ENCODE data around the gene SPRY4.
A peak's percentile ranks its signal among the peaks of the same experiment; 100 is the strongest.

The SPRY4 gene

DNA sequence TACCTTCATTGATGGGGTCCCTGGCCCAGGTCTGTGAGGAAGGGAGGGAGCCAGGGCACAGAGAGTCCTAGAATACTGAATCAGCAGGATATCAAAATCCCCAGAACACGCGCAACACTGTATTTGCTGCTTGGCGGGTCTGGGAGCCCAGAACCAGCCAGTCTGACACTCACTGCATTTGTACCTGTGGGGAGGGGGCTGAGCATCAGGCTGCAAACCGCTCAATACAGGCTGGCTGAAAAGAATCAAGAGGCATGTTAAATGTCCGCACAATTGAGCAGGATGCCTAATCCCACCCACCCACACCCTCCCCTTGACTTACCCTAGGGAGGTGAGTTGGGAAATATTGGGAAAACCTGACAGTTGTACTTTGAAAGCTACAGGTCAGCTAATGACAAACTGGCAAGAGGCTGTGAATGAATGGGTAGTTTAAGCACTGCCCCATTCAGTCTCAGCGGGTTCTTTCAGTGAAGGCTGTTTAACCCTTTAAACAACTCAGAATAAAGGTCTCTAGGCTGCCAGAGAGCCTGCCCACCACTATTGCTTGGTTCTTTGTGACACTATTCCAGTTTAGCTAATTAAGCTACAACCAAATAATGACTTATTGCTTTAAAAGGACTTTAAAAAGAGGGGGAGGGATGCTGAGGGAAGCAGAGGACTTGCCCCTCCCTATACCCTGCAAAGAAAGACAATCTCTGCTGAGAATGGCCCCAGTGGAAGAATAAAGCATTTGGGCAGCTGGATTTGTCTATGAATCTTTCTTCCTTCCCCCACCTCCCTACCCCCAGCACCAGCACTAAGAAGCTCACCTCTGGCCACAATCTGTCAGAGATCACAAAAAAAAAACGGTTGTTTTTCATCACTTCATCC lies 5.0 kb downstream of the SPRY4 start:
- Histone ChIP-seq H3K27me3 (ENCODE audit: control insufficient read depth, insufficient read depth, low read length) (peaks cover 5% of the 10 kb centered on the region), H3K36me3 (ENCODE audit: control insufficient read depth, insufficient read depth, low read length) (peaks cover 13% of the 10 kb centered on the region), H3K9me3 (ENCODE audit: control insufficient read depth, insufficient read depth, low read length) (no peaks in the 10 kb centered on the region), H3K4me3 (ENCODE audit: low read depth, low read length) (peak overlapping the region; percentile 49), H3K9ac (ENCODE audit: low read depth, low read length) (no peak overlapping the region), H3K4me1 (ENCODE audit: control insufficient read depth, insufficient read depth, low read length) (peaks cover 36% of the 10 kb centered on the region)

DNA sequence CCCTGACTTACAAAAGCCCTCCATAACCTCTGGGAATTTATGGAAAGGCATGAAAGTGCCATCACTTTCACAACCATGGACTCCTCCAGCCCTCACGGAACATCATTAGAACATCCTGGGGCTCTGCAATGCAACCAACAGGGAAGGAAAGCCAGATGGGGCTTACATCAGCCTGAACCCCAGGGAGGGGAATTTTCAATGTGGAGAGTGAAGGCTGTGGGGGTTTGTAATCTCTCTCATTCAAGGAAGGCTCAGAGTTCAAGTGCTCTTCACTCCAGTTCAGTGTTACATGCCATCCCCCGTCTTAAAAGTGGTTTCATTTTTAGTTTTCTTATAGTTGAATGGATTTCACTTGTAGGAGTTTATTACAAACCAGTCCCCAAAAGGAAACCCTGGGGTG lies 5.7 kb downstream of the SPRY4 start:
- H3K27me3 ChIP-seq (ENCODE audit: control insufficient read depth, insufficient read depth, low read length): peaks cover 5% of the 10 kb centered on the region
- H3K36me3 ChIP-seq (ENCODE audit: control insufficient read depth, insufficient read depth, low read length): peaks cover 16% of the 10 kb centered on the region
- H3K4me3 ChIP-seq (ENCODE audit: low read depth, low read length): peak overlapping the region; percentile 49
- peaks cover 36% of the 10 kb centered on the region for H3K4me1 ChIP-seq (ENCODE audit: control insufficient read depth, insufficient read depth, low read length)
- H3K9me3 ChIP-seq (ENCODE audit: control insufficient read depth, insufficient read depth, low read length): no peaks in the 10 kb centered on the region
- peak overlapping the region; percentile 49 for H3K9ac ChIP-seq (ENCODE audit: low read depth, low read length)

DNA sequence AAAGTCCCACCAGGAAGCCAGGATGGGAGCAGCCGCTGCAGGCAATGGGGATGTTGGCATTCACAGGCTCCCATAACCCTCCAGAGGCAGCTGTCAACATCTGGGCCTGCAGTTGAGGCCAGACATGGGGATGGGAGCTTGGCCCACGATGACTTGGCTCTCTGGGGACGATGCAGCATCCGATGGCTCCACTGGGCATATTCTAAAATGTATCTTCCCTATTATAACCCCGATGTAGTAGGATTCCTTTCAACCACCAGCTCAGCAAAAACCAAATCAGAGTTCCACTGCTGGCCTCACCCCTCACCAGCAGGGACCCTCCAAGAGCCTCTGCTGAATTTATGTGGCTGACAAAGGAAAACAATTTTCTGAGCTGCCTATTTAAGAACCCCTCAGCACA lies 7.1 kb downstream of the SPRY4 start:
- no peak overlapping the region for H3K4me3 ChIP-seq (ENCODE audit: low read depth, low read length)
- no peaks in the 10 kb centered on the region for H3K9me3 ChIP-seq (ENCODE audit: control insufficient read depth, insufficient read depth, low read length)
- H3K36me3 ChIP-seq (ENCODE audit: control insufficient read depth, insufficient read depth, low read length): peaks cover 21% of the 10 kb centered on the region
- H3K4me1 ChIP-seq (ENCODE audit: control insufficient read depth, insufficient read depth, low read length): peaks cover 34% of the 10 kb centered on the region
- H3K9ac ChIP-seq (ENCODE audit: low read depth, low read length): no peak overlapping the region
- H3K27me3 ChIP-seq (ENCODE audit: control insufficient read depth, insufficient read depth, low read length): no peaks in the 10 kb centered on the region

DNA sequence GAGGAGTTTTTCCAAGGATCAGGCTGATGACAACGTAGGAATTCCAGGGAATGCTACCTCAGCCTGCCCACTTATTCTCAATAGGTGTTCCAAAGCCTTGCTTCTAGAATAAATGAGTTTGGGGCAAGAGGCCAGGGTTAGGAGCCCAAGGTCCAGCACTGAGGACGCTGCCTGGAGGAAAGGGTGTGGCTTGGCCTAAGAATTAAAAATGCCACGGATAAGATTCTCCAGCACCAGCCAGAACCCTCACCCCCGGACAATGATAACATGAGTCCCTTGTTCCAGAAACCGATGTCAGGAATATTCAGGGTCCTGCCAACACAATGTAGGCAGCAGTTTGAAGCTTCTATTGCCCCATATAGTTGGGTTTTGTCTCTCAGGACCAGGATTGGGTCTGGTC lies 7.6 kb downstream of the SPRY4 start:
- Histone ChIP-seq H3K36me3 (ENCODE audit: control insufficient read depth, insufficient read depth, low read length) (peaks cover 26% of the 10 kb centered on the region), H3K9ac (ENCODE audit: low read depth, low read length) (no peak overlapping the region), H3K4me1 (ENCODE audit: control insufficient read depth, insufficient read depth, low read length) (peaks cover 34% of the 10 kb centered on the region), H3K4me3 (ENCODE audit: low read depth, low read length) (no peak overlapping the region), H3K27me3 (ENCODE audit: control insufficient read depth, insufficient read depth, low read length) (no peaks in the 10 kb centered on the region), H3K9me3 (ENCODE audit: control insufficient read depth, insufficient read depth, low read length) (no peaks in the 10 kb centered on the region)

DNA sequence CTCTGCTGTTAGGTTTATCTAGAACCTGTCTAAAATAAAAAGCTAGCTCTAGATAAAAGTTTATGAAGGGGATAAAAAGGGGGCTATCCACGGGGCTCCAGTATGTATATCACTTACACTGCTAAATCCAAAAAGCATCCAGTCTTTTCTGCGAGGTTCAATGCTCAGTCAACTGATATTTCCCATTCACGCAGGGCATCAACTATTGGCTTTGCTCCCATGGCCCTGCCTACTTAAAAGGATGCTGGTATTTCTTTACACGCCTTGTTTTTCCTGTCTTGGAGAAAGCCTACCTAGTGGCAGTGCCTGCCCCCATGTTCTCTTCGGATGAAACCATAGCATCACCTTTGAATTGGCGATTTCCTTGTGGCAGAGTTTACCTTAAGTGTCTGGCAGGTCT lies 8.1 kb downstream of the SPRY4 start:
- H3K27me3 ChIP-seq (ENCODE audit: control insufficient read depth, insufficient read depth, low read length): no peaks in the 10 kb centered on the region
- H3K4me1 ChIP-seq (ENCODE audit: control insufficient read depth, insufficient read depth, low read length): peaks cover 34% of the 10 kb centered on the region
- H3K36me3 ChIP-seq (ENCODE audit: control insufficient read depth, insufficient read depth, low read length): peaks cover 28% of the 10 kb centered on the region
- no peak overlapping the region for H3K9ac ChIP-seq (ENCODE audit: low read depth, low read length)
- no peak overlapping the region for H3K4me3 ChIP-seq (ENCODE audit: low read depth, low read length)
- H3K9me3 ChIP-seq (ENCODE audit: control insufficient read depth, insufficient read depth, low read length): no peaks in the 10 kb centered on the region

DNA sequence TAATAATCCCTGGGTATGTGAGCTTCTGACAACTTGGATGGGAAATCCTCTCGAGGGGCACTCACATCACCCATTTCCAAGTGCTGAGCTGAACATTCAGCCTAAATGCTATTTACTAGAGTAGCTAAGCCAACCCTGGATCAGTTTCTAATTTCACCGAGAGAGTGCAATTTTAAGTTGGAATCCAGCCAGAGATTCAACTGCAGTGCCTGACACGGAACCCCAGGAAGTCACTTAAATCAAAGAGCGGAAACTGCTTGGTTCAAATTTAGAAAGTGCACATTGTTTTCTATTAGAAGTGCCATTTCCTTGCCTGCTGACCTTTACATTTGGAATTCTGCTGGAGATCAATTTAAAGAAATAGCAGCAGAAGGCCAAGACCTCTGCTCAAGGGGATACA lies 8.8 kb downstream of the SPRY4 start:
- Histone ChIP-seq H3K4me1 (ENCODE audit: control insufficient read depth, insufficient read depth, low read length) (peaks cover 29% of the 10 kb centered on the region), H3K9ac (ENCODE audit: low read depth, low read length) (no peak overlapping the region), H3K27me3 (ENCODE audit: control insufficient read depth, insufficient read depth, low read length) (no peaks in the 10 kb centered on the region), H3K4me3 (ENCODE audit: low read depth, low read length) (no peak overlapping the region), H3K9me3 (ENCODE audit: control insufficient read depth, insufficient read depth, low read length) (no peaks in the 10 kb centered on the region), H3K36me3 (ENCODE audit: control insufficient read depth, insufficient read depth, low read length) (peaks cover 30% of the 10 kb centered on the region)

DNA sequence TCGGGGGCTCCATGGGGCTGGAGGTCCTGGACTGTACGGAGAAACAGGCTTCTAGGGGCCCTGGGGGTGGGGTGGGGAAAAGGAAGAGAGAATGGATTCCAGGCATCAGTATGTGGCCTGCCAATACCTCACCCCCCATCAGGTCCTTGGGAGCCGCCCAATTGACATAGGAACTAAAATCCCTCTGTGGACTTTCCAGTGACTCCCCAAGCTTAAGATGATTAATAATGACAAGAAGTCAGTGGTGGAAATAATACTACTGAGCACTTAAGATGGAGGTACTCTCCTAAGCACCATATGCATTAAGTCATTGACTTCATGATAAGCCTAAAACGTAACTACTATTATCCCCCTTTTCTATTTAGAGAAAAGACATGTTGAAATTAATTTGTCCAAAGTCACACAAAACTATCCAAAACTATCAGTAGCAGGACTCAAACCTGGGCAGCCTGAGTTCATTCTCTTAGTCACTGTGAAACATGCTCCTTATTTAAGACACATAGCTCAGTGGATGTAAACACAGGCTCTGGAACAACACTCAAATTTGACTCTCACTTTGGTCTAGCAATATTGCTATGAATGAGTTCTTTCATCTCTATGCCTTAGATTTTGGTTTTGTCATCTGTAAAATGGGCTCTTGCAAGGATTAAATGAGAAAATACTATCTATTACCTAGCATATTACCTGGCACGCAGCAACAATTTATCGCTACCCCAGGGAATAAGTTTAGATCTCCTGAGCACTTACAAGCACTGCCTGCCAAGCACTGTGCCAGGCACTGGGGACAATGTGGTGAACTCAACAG lies 9.5 kb downstream of the SPRY4 start:
- H3K4me3 ChIP-seq (ENCODE audit: low read depth, low read length): no peak overlapping the region

DNA sequence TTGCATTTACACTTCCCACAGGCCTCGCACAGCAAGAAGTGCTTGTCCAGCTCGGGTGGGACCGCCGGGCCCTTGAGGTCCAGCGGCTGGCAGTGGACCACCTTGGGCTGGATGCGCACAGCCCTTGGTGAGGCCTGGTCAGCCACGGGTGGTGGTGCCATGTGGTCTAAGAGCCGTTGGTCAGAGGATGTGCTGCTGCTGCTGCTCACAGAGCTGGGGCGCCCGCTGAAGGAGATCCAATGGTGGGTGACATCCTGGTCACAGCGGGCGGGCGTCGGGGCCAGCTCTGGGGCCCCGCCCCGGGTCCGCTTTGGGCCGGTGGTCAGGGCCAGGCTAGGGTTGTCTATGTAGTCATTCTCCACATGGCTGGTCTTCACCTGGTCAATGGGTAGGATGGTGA lies 10.2 kb downstream of the SPRY4 start:
- Histone ChIP-seq H3K4me3 (ENCODE audit: low read depth, low read length) (no peak overlapping the region), H3K4me1 (ENCODE audit: control insufficient read depth, insufficient read depth, low read length) (peaks cover 18% of the 10 kb centered on the region), H3K9me3 (ENCODE audit: control insufficient read depth, insufficient read depth, low read length) (no peaks in the 10 kb centered on the region), H3K36me3 (ENCODE audit: control insufficient read depth, insufficient read depth, low read length) (peaks cover 34% of the 10 kb centered on the region), H3K9ac (ENCODE audit: low read depth, low read length) (no peak overlapping the region), H3K27me3 (ENCODE audit: control insufficient read depth, insufficient read depth, low read length) (no peaks in the 10 kb centered on the region)

More for the DNA sequence above, 9.5 kb downstream of the SPRY4 start:
- peaks cover 22% of the 10 kb centered on the region for H3K4me1 ChIP-seq (ENCODE audit: control insufficient read depth, insufficient read depth, low read length)
- peaks cover 34% of the 10 kb centered on the region for H3K36me3 ChIP-seq (ENCODE audit: control insufficient read depth, insufficient read depth, low read length)
- H3K27me3 ChIP-seq (ENCODE audit: control insufficient read depth, insufficient read depth, low read length): no peaks in the 10 kb centered on the region
- no peaks in the 10 kb centered on the region for H3K9me3 ChIP-seq (ENCODE audit: control insufficient read depth, insufficient read depth, low read length)
- no peak overlapping the region for H3K9ac ChIP-seq (ENCODE audit: low read depth, low read length)

DNA sequence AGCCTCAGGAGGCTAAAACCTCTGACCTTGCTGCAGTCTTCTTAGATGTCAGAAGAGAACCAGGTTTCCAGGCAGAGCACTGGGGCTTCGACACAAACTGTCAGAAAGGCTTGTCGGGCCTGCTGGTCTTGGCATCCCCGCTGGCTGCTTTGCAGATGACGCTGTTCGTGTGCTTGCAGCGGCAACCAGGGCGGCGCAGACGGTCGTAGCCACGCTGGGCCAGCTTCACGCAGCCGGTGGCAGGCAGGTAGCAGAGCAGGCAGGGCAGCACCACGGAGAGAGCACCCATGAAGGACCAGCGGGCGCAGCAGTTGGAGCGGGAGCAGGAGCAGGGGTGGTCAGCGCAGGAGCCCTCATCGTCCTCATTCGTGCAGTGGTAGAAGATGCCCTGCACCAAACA lies 10.7 kb downstream of the SPRY4 start:
- no peaks in the 10 kb centered on the region for H3K27me3 ChIP-seq (ENCODE audit: control insufficient read depth, insufficient read depth, low read length)
- H3K36me3 ChIP-seq (ENCODE audit: control insufficient read depth, insufficient read depth, low read length): peaks cover 34% of the 10 kb centered on the region
- H3K4me3 ChIP-seq (ENCODE audit: low read depth, low read length): no peak overlapping the region
- H3K4me1 ChIP-seq (ENCODE audit: control insufficient read depth, insufficient read depth, low read length): peaks cover 13% of the 10 kb centered on the region
- no peaks in the 10 kb centered on the region for H3K9me3 ChIP-seq (ENCODE audit: control insufficient read depth, insufficient read depth, low read length)
- no peak overlapping the region for H3K9ac ChIP-seq (ENCODE audit: low read depth, low read length)

DNA sequence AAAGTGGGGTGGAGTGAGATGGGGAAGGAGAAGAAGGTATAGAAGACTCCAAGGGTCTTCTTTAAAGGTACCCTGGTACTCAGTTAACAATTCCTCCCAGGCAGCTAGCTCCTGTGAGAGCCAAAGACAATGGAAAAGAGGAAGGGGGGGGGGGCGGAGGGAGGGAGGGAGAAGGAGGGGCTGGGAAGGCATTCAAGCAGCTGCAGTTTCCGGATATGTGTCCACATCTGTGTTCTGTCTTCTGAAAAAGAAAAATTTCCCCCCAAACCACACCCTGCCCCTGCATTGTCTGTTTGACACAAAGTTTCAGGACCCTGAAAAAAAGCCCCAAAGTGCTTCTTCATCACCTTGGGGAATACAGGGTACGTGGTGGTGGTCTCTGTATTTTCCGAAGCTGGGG lies 11.1 kb downstream of the SPRY4 start:
- Histone ChIP-seq H3K27me3 (ENCODE audit: control insufficient read depth, insufficient read depth, low read length) (no peaks in the 10 kb centered on the region), H3K4me3 (ENCODE audit: low read depth, low read length) (no peak overlapping the region), H3K9ac (ENCODE audit: low read depth, low read length) (no peak overlapping the region), H3K36me3 (ENCODE audit: control insufficient read depth, insufficient read depth, low read length) (peaks cover 34% of the 10 kb centered on the region), H3K9me3 (ENCODE audit: control insufficient read depth, insufficient read depth, low read length) (no peaks in the 10 kb centered on the region), H3K4me1 (ENCODE audit: control insufficient read depth, insufficient read depth, low read length) (peaks cover 9% of the 10 kb centered on the region)

DNA sequence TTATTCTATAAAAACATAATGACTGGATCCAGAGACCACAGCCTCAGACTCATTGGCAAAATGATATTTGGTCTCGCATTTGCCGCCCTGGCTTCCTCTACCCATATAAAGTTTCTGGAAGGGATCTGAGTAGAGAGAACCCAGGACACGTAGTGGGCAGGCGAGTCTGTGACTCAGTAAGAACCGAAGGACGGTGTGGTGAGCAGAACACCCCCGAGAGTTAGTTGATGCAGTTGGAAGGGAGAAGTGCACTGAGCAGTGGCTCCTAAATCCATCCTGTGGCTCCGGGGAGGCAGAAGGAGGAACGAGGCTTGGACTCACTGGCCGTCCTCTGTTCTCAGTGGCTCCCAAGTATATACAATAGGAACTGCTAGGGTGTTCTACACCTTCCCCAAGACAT lies 11.5 kb downstream of the SPRY4 start:
- no peak overlapping the region for H3K4me3 ChIP-seq (ENCODE audit: low read depth, low read length)
- H3K4me1 ChIP-seq (ENCODE audit: control insufficient read depth, insufficient read depth, low read length): peaks cover 7% of the 10 kb centered on the region
- H3K9ac ChIP-seq (ENCODE audit: low read depth, low read length): no peak overlapping the region
- no peaks in the 10 kb centered on the region for H3K9me3 ChIP-seq (ENCODE audit: control insufficient read depth, insufficient read depth, low read length)
- H3K36me3 ChIP-seq (ENCODE audit: control insufficient read depth, insufficient read depth, low read length): peaks cover 34% of the 10 kb centered on the region
- H3K27me3 ChIP-seq (ENCODE audit: control insufficient read depth, insufficient read depth, low read length): no peaks in the 10 kb centered on the region

DNA sequence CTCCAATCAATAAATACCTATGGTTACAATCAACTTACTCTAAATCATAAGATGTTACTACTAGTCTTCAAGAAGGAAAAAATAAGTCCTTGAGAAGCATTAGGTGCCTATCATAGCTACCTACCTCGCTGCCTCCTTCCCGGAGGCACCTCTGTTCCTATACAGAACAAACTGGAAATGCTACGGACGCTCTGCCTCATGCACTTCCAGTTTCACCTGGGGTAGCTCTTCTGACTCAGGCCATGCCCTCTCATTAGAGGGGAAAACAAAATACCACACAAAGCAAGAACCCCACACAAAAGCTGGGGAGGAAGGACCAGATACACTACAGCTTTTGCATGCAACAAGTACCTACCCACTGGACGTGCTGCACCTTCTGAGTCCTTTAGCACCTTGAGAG lies 12.4 kb downstream of the SPRY4 start:
- Histone ChIP-seq H3K4me1 (ENCODE audit: control insufficient read depth, insufficient read depth, low read length) (peaks cover 6% of the 10 kb centered on the region), H3K27me3 (ENCODE audit: control insufficient read depth, insufficient read depth, low read length) (no peaks in the 10 kb centered on the region), H3K9ac (ENCODE audit: low read depth, low read length) (peak overlapping the region; percentile 37), H3K4me3 (ENCODE audit: low read depth, low read length) (no peak overlapping the region), H3K36me3 (ENCODE audit: control insufficient read depth, insufficient read depth, low read length) (peaks cover 34% of the 10 kb centered on the region), H3K9me3 (ENCODE audit: control insufficient read depth, insufficient read depth, low read length) (no peaks in the 10 kb centered on the region)

All from iPS-15b (cell line).